Ammon's horn (tissue), 1 donor: Measurements from ENCODE around the gene OR2F2.

Experiments used
- DNase-seq: peaks from one replicate; pipeline ENCODE4 v3.0.0-alpha.2; 2016; ENCODE audit warnings: low spot score

The OR2F2 gene

GRCh38 chr7:143979359-143979758 lies 44.3 kb downstream of the OR2F2 start:
- no peak for DNase-seq

- no peak for DNase-seq
Observed at GRCh38 chr7:143979998-143980397, 45.0 kb downstream of the OR2F2 start.

- DNase-seq = no peak
Observed at GRCh38 chr7:143980746-143981510, 45.9 kb downstream of the OR2F2 start.

- no peak for DNase-seq
Observed at GRCh38 chr7:143983960-143984359, 48.9 kb downstream of the OR2F2 start.
